ENCODE measurements around the gene IGLL1. TPM values are rescaled to one million over a fixed set of nuclear protein-coding genes. Genes with fewer than 3 reads are reported as not detected.

IGLL1 gene
- polyA plus RNA-seq, 1 donor: 0.41 TPM

DNA sequence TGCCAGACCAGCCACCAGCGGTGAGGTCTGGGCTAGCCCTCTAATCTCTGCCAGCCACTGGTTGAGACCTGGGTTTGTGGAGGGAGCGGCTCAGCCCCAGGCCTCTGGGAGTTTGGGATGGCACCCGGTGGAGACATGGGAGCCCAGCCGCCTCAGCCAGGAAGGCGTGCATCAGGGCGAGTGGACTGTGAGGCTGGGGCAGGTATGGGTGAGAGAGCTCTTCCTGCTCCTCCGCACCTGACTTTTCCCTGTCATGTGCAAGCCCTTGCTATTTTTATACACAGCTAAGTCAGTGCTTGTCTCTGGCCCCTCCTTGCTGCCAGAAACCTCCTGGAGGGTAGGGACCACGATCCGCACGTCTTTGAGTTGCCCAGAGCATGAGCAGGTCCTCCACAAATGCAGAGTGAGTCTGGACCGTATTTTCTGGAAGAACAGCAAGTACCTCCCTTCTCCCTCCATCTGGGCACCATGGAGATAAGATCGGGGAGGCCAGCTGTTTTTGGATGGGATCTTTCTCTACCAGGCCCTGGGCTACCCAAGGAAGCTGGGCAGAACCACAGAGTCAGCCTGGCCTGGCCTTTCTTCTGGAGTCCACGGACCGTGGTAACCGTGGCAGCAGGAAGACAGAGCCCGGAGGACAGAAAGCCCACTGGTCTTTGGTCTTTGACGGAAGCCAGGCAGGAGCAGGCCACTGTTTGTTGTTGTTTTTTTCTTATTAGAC is 53.3 kb downstream of the IGLL1 start:
- no peak for DNase-seq

- no peak for DNase-seq
Measured at GRCh38 chr22:23525510-23525909, 54.6 kb downstream of the IGLL1 start.

DNA sequence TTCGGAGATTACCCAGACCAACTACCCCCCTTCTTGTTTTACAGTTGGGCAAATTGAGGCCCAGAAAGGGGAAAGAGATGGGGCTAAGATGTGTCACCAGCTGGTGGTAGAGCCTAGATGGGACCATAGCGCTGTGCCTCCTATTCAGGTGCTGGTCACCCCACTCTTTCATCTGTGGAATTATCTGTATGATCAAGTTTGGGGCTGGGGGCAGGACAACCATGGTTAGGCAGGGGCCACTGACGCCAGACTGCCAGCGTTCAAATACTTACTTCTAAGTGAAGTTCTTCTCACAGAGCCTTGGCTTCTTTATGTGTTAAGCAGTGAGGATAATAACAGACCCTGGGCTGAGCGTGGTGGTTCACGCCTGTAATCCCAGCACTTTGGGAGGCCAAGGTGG is 55.9 kb downstream of the IGLL1 start:
- DNase-seq: no peak

DNA sequence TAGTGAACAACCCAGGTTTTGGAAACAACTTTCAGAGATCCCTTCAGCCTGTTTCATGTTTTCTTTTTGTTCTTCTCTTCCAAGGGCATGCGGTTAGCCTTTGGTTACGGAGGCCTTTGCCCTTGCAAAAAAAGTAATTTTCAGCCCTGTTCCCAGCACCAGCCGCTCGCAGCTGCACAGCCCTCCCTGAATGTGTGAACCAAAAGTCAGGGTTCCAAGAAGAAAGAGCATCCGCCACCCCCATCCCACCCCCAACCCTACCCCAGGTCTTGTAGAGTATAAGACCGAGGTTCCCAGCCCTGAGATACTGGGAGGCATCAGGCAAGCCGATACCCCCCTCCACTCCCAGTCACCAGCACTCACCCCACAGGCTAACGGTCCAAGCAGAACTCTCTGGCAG is 56.4 kb downstream of the IGLL1 start:
- DNase-seq: no peak

Other genes with a start within 250 kb of the IGLL1 start
- 0.49 TPM for gene DRICH1, start 52.0 kb upstream of the IGLL1 start, polyA plus RNA-seq (ENCODE audit: insufficient read length)
- gene RGL4, start 110.7 kb upstream of the IGLL1 start, polyA plus RNA-seq (ENCODE audit: insufficient read length): 2.0 TPM
- gene ZNF70, start 170.8 kb upstream of the IGLL1 start, polyA plus RNA-seq (ENCODE audit: insufficient read length): 6.1 TPM
- gene VPREB3, start 174.1 kb upstream of the IGLL1 start, polyA plus RNA-seq (ENCODE audit: insufficient read length): 0.56 TPM
- gene C22orf15, start 182.7 kb upstream of the IGLL1 start, polyA plus RNA-seq (ENCODE audit: insufficient read length): 0.50 TPM
- 53.5 TPM for gene CHCHD10, start 187.7 kb upstream of the IGLL1 start, polyA plus RNA-seq (ENCODE audit: insufficient read length)
- gene MMP11, start 192.6 kb upstream of the IGLL1 start, polyA plus RNA-seq (ENCODE audit: insufficient read length): 8.2 TPM
- gene SMARCB1, start 206.7 kb upstream of the IGLL1 start, polyA plus RNA-seq (ENCODE audit: insufficient read length): 79.3 TPM

Data from hindlimb muscle (tissue), 1 donor.